GM19397 (cell line): ENCODE data around the gene BCR.

Source experiments
- ATAC-seq: cut with Tn5 transposase; IDR thresholded peaks from one replicate; pipeline ENCODE4 v1.9.1; 2021; ENCODE audit warnings: mild to moderate bottlenecking, moderate library complexity; ENCODE audit not compliant: unreplicated experiment

Gene BCR

DNA sequence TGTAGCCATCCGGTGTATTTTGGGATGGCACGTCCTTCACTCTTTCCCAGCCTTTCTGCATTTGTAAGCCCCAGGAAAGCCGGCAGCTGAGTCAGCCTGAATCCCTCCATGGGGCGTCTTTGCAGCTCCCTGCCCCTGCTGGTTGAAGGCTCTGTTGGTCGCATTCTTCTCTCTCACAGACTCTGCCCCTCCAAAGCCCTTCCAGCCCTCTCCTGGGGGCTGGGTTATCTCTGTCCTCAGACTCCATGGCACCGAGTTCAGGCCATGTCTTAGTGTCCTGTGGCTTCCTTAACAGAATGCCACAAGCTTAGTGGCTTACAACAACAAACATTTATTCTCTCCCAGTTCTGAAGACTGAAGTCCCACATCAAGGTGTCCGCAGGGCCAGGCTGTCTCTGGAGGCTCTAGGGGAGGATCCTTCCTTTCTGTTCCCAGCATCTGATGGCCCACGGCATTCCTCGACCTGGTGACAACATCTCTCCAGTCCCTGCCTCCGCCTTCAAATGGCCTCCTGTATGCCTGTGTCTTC is 62.2 kb downstream of the BCR start:
- no peak for ATAC-seq

DNA sequence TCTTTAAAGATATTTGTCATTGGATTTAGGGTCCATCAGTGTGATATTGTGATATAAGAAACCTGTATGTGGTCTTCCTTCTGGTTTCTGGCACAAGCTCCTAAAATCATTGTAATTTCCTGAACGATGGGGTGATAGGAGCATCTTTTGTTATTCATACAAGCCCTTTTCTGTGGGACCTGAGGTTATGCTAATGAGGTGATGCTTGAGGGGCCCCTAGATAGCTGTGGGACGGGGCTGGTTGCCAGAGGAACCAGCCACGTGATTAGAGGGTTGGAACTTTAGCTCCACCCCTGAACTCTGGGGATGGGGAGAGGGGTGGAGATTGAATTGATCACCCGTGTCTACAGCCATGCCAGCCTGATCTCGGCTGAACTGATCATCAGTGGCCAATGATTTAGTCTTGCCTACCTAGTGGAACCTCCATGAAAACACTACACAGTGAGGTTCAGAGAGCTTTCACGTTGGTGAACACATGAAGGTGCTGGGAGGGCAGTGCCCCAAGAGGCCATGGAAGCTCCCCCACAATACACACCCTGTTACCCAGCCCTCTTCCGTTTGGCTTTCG is 62.8 kb downstream of the BCR start:
- ATAC-seq: no peak

DNA sequence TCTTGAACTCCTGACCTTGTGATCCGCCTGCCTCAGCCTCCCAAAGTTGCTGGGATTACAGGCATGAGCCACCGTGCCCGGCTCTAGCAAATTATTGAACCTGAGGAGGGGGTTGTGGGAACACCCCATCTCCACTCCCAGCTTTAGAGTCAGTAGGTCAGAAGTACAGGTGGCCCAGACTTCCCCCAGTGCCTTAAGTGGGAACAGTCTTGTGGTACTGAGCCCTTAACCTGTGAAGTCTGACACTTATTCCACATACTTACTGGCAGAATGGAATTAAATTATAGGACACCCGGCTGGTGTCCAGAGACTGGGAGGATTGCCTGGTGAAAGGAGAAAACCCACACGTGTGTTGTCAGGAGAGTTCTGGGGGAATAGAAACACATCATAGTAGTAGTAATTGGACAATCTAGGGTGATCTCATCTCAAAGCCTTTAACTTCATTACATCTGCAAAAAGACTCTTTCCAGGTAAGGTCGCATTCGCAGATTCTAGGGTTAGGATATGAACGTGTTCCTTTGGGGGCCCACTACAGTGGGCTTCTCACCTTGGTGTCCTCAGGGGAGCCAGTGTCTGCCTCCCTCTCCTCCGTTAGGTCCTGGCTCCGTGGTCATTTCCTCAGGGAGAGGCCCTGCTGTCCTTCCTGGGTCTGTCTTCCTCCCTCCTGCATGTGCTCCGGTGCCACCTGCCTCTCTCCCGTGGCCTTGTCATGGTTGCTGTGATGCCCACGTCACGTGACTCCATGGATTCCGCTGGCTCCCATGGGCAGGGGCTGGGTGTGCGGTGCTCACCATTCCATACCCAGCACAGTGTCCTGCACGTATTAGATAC is 63.8 kb downstream of the BCR start:
- ATAC-seq: no peak

DNA sequence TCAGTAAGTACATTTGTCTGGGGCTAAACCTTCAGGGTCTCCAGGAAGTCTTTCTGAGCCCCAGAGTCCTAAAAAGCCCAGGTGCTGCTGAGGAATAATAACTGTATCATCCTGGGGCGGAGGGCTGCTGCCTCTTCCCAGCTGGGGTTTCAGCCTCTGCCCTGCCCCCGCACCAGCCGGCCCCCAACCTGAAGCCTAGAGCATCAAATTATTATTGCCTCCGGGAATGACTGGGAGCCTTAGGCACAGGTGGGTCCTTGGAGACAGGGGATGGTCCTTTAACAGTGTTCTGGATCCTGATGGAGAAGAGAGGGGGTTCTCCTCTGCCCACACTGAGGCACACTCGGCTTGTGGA is 64.4 kb downstream of the BCR start:
- no peak for ATAC-seq

DNA sequence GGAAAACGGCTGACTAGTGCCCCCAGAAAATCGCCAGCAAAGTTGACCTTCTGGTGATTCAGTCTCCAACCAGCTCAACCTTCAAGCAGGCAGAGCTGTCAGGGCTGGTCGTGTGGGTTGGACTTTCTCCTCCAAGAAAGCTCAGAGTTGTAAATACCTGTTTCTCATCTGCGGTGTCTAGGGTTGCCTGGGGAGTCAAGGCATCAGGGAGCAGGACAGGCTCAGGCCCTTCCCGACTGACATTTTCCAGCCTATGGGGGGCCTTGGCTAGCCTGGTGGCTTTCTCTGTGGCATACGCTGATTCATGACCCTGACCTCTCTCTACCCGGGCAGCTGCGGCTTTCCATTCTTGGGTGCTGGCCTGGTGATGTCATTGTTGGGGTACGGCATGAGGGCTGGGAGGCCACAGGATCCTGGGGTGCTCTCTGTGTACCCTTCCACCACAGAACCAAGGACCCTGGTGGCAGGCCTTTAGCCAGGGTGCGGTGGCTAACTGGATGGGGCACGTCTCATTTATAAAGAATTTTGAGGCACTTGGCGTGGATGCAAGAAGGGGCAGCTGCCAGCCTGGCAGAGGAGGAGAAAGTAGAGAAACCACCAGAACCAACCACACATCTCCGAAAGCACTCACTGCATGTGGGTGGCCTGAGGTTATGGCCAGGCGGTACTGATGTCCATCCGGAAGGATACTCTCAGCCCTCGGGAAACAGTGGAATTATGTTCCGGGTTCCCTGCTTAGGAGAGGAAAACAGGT is 64.9 kb downstream of the BCR start:
- ATAC-seq: no peak

DNA sequence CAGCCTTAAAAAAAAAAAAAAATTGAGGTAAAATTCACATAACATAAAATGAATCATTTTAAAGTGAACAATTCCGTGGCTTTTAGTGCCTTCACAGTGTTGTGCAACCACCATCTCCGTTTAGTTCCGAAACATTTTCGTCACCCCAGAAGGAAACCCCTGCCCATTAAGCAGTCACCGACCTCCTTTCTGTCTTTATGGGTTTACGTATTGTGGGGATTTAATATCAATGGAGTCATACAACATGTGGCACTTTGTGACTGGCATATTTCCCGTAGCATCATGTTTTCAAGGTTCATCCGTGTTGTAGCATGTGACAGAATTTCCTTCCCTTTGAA is 65.5 kb downstream of the BCR start:
- no peak for ATAC-seq

DNA sequence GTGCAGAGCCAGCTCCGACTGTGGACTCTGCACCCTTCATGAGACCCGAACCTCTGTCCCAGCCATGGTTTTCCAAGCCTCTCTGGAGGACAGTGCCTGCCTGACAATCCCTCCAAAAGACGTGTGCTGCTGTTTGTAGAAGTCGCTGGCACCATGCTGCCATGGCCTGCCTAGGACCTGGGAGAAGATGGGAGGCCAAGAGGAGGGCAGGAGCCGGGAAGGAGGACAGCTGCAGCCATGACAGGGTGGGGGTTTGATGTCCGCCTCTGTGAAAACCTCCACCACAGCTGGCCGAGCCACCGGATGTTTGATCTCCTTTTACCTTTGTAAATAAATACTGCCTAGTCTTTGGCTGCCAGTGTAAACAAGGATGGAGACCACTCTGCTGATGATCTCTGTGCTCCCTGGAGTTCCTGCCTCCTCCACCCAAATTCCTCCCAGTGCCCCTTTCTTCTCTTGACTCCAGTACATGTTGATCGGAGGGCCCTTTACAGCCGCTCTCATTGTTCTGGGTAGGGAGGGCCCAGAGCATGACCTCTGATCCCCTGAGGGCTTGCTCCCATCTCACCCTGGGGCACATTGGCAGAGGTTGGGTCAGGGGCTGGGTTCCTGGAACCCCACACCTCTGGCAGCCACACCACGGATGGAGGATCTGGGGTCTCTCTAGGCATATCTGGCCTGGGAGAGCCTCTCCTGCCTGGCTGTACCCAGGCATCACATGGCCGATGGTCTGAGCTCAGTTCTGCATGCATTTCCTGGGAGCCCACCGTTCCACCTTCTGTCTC is 66.9 kb downstream of the BCR start:
- ATAC-seq: no peak

DNA sequence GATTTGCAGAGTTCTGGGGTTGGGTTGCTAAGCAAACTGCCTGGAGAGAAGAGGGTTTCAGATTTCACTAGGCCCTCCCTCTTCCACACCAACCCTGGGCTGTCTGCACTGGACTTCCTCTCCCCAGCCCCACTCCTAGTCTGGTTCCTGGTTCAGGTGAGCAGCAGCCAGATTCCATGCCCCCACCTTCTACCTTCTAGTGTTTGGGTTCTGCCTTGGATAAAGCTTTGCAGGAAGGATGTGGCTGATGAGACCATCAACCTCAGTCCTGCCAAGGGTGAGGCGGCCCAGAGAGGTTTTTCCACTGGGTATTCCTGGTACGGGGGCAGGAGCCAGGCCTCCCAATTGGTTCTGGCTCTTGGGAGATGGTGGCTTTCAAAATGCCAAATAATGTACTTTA is 68.3 kb downstream of the BCR start:
- ATAC-seq: no peak

DNA sequence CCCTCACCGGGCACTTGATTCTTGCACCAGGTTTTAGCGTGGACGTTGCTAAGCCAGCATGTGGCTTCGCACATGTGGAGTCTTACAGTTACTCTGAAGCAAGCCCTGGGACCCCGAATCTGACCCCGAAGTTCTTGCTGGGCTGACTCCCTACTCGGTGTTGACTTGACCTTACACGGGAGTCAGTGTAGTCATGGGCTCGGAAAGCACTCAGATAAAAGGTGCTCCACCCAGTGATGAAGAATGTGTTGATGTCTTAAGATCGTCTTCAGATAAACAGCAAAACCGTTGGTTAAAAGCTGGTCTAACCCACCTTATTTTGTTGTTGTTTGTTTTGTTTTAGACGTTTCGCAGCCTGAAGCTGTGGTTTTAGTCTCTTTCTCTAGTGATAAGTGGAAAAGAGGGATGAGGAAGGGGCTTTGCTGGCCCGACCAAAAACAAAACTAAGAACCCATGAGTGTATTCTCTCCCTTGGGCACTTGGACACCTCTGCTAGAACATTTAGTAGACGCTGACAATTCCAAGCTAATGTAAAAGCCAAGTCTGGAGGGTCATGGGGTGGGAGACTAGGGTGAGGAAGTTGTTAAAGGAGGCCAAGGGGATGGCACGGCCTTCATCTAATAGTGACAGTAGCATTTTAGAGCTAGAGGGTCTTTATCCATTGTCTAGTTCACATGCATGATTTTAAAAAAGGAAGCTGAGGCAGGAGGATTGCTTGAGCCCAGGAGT is 69.9 kb downstream of the BCR start:
- ATAC-seq: no peak

DNA sequence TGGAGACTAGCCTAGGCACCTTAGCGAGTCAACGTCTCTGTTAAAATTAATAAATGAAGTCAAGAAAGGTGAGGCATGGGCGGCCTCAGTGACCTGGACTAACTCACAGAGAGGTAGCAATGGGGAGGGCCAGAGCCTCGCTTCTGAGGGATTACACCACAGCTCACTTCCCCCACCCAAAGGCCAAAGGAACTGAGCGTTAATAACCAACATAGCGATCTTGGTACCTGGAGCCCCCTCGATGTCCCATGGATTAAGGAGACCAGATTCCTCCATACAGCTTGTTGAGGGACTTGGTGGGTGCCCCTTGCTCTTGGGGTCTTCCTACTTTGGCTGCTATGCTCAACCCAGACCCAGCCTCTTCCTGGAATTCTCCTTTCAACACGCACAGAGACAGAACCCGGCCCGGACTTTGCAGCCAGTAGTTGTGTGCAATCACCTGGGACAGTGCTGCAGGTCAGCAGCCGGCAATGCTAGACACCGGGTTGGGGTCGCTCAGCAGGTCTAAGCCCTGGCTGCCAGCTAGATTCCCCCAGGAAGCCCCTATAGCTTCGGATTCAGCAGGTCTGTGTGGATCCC is 70.6 kb downstream of the BCR start:
- no peak for ATAC-seq

DNA sequence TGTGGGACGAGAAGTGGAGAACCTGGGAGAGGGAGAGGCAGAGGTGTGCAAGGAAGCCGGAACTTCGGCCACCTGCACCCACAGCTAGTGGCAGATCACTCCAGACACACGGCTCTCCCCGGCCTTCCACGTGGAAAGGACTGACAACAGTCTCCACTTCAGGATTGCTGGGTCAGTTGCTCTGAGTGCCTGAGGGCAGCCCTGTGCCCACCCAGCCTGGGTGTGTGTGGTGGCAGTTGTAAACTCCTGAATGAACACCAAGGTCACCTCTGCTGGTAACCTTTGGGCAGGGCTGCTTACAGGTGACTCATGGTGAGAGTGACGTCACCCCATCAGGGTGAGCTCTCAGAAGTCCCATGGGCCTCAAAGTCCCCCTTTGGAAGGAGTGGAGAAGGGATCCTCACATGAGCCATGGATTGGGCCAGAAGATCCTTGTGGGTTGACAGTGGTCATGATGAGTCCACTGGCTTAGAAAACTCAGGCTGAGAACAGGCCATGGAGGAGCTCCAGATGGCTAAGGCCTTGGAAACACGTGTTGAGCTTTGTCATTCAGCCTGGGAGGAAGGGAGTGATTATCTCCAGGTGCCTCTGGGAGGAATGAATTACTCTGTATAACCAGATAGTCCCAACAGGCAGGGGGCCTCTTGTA is 71.3 kb downstream of the BCR start:
- ATAC-seq: no peak

DNA sequence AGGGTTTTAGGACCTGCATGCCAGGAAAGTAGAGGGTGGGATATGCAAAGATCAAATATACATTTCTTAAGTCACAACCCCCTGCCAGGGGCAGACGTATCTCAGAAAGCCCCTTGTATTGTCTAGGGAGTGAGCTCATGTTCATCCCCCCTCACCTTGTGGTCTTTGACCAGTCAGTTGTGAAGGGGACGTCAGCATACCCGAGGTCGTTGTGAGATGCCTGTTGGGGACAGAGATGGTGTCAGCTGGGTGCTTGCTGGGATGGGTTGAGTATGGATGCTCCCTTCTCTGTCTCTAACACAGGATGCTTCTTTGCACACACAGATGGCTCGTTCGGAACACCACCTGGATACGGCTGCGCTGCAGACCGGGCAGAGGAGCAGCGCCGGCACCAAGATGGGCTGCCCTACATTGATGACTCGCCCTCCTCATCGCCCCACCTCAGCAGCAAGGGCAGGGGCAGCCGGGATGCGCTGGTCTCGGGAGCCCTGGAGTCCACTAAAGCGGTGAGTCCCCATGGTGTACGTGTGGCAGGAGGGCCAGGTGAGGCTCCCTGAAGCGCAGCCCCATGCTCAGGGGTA is 73.3 kb downstream of the BCR start:
- no peak for ATAC-seq

DNA sequence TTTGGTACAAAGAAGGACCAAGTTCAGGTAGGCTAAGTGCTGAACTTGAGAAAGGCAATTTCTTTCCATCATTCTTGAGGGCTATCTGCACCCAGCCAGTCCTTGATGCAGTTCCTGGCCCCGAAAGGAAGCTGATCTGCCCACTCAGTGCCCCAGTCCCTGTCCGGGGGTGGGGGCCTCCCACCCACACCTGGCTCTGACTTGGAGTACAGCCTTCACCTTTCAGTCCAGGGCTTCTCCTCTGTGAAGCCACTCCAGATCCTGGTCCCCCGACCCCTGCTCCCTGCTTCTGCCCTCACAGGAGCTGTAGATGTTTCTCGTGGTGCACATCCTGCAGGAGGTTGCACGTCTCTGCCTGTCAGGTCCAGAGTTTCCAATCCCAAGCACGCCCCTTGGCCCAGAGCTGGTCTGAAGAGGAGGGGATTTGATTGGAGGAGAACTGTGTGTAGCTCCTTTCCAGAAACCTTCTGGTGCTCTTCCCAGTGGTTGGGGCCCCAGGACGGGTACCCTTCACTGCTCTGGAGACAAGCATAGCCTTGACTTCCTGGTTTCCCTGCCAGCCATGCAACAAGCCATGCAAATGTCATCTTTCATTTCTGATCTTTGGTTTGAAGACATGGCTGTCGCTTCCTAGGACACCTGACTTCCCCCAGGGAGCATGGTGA is 75.3 kb downstream of the BCR start:
- no peak for ATAC-seq

DNA sequence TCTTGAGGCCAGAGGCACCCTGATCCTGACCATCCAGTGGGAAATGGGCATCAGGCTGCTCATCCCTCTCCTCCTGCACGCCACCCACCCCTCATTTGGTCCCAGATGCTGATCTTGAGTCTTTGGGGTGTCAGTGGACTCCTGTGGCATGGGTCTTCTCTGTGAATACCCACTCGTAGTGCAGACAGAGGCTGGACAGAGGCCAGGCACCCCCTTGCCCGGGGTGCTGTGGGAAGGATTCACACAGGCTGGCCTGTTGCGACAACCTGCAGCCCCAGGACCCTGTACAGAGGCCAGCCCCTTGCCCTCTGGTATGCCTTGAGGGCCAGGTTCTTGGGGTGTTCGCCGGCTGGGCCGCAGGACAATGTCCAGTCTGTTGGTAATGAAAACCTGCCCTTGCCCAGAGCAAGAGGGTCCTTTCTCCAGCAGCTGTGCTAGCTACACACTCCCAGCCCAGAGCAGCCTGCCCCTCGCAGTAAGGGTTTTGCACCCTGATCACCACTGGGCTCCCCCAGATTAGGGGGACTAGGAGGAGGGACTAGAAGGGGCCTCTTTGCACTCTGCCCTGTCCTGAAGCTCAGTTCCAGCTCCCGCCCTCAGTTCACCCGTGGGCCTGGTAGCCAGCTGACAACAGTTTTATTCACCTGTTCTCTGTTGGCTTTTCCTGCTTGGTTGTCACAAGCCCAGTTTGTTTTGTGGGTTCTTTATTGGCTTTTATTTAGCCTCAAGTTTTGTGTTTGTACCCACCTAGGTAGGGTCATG is 76.0 kb downstream of the BCR start:
- ATAC-seq: no peak

DNA sequence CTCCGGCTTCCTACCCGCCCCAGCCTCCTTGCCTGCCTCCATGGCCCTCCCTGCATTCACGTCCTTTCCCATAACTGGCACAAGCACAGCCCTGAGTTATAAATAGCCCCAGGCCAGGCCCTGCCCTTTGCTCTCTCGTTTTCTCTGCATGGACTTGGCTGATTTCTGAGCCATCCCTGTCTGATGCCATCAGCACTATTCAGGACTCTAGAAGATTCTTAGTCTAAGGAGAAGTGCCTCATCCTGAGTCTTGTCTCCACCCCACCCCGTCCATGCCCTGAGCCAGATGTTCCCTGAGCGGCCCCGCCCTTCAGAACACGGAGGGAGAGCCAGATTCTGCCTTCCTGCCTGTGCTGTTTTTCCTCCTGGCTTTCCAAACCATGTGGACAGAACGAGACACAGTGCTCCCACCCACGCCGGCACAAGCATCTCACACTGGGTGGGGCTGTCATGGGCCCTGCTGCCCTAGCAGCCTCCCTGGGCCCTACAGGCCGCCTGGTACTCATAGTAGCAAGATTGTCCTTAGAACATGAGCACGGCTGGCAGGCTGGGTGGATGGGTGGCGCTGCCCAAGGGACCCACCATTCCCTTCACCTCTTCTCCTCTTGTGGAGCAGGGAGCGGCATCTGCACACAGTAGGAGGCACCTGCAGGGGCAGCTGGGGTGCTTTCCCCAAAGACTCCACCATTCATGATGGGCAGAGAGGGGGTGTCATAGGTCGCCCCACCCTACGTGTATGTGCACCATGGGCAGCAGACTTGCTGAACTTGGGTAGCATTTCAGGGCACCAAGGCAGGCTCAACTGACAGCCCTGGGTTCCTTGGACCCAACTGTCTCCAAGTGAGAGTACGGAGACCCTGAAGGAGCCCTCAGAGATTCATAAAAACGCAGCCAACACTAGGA is 76.9 kb downstream of the BCR start:
- ATAC-seq: no peak

DNA sequence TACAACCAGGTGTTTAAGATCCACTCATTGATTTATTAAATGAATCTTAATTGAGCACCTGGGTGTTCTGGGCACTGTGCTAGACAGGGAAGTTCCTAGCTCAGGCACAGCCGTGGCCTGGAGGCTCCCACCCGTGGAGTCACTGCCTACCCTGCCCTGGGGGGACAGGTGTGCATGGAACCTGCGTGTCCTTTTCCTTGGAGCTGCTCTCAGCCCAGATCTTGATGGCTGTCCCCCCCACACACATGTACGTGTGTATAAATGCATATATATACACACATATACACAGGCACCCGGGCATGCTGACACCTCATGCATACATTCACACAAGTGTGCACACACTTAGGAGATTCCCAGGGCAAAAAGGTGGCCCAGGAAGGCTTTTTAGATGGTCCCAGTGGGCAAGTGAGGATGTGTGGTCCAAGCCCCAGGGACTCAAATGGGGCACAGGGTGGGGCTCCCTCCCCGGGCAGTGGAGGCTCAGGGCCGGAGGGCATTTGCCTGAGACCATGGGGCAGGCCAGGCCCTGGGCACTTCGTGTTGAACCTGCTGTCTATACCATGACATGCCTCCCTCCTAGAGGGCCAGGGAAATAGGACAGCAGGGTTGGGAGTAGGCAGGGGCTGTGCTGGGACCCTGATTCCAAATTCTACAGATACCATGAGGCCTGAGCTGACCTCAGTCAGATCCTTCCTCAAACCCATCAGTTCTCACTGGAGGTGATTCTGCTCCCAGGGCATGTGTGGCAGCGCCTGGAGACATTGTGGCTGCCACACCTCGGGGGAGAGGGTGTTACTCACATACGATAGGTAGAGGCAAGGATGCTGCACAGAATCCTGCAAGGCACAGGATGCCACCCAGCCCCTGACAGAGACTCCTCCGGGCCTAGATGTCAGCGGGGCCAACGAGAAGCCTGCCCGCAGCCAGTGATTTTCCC is 77.8 kb downstream of the BCR start:
- ATAC-seq: no peak
